ENCODE data around the gene RNF8.

DNA sequence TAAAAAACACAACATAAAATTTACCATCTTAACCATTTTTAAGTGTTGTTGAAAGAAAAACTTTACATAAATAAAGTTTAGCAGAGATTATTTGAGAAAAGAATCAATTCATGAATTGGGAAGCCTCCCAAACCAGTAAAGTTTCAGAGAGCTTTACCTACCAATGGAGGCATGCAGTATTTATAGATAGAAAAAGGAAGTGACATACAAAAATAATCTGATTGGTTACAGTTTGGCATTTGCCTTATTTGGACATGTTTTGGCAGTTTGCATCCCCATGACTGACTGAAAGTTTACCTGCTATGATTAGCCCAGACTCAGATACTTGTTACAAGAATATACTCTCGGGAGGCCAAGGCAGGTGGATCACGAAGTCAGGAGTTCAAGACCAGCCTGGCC lies 75.6 kb downstream of the RNF8 start:
- TF ChIP-seq POLR2A (IDR thresholded peaks at IDR 0.05; ENCODE audit: low read depth, low read length) (no peak), ZNF217 (IDR thresholded peaks at IDR 0.05) (no peak), ZZZ3 (IDR thresholded peaks at IDR 0.05; ENCODE audit: control insufficient read depth, insufficient read length, low read depth) (no peak), NFYB (IDR thresholded peaks at IDR 0.05; ENCODE audit: insufficient read depth, low read depth, low read length) (no peak), BRCA1 (IDR thresholded peaks at IDR 0.05; ENCODE audit: low read depth, low read length) (no peak), PML (IDR thresholded peaks at IDR 0.05; ENCODE audit: low read length) (no peak), MTA3 (IDR thresholded peaks at IDR 0.05; ENCODE audit: borderline replicate concordance, low read length) (no peak), YY1 (IDR thresholded peaks at IDR 0.05; ENCODE audit: low read depth, low read length) (no peak), CBX5 (IDR thresholded peaks at IDR 0.05; ENCODE audit: low read depth) (no peak), ZSCAN29 (IDR thresholded peaks at IDR 0.05) (no peak), EP300 (IDR thresholded peaks at IDR 0.05; ENCODE audit: borderline replicate concordance in 1 of 2, control insufficient read depth in 1 of 2, low read depth in 2 of 2, low read length in 2 of 2) (no peak)
- TF ChIP-seq, protein P1, sequence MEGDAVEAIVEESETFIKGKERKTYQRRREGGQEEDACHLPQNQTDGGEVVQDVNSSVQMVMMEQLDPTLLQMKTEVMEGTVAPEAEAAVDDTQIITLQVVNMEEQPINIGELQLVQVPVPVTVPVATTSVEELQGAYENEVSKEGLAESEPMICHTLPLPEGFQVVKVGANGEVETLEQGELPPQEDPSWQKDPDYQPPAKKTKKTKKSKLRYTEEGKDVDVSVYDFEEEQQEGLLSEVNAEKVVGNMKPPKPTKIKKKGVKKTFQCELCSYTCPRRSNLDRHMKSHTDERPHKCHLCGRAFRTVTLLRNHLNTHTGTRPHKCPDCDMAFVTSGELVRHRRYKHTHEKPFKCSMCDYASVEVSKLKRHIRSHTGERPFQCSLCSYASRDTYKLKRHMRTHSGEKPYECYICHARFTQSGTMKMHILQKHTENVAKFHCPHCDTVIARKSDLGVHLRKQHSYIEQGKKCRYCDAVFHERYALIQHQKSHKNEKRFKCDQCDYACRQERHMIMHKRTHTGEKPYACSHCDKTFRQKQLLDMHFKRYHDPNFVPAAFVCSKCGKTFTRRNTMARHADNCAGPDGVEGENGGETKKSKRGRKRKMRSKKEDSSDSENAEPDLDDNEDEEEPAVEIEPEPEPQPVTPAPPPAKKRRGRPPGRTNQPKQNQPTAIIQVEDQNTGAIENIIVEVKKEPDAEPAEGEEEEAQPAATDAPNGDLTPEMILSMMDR (IDR thresholded peaks at IDR 0.05 in 2 of 3, conservative IDR thresholded peaks at IDR 0.05 in 1 of 3; ENCODE audit: control insufficient read depth in 2 of 3, extremely low read depth in 1 of 3, insufficient read depth in 1 of 3, low read depth in 3 of 3, low read length in 3 of 3), result no peak
- TF ChIP-seq, protein P2, sequence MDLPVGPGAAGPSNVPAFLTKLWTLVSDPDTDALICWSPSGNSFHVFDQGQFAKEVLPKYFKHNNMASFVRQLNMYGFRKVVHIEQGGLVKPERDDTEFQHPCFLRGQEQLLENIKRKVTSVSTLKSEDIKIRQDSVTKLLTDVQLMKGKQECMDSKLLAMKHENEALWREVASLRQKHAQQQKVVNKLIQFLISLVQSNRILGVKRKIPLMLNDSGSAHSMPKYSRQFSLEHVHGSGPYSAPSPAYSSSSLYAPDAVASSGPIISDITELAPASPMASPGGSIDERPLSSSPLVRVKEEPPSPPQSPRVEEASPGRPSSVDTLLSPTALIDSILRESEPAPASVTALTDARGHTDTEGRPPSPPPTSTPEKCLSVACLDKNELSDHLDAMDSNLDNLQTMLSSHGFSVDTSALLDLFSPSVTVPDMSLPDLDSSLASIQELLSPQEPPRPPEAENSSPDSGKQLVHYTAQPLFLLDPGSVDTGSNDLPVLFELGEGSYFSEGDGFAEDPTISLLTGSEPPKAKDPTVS (IDR thresholded peaks at IDR 0.05; ENCODE audit: low read depth, low read length), result no peak
- TF ChIP-seq, protein P3, sequence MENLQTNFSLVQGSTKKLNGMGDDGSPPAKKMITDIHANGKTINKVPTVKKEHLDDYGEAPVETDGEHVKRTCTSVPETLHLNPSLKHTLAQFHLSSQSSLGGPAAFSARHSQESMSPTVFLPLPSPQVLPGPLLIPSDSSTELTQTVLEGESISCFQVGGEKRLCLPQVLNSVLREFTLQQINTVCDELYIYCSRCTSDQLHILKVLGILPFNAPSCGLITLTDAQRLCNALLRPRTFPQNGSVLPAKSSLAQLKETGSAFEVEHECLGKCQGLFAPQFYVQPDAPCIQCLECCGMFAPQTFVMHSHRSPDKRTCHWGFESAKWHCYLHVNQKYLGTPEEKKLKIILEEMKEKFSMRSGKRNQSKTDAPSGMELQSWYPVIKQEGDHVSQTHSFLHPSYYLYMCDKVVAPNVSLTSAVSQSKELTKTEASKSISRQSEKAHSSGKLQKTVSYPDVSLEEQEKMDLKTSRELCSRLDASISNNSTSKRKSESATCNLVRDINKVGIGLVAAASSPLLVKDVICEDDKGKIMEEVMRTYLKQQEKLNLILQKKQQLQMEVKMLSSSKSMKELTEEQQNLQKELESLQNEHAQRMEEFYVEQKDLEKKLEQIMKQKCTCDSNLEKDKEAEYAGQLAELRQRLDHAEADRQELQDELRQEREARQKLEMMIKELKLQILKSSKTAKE (IDR thresholded peaks at IDR 0.05; ENCODE audit: low read depth, poor library complexity, severe bottlenecking), result no peak

Data from GM12878 (cell line).